ENCODE data around the gene KRT82.

The KRT82 gene

GRCh38 chr12:52391618-52392002 lies 14.5 kb downstream of the KRT82 start:
- TF ChIP-seq, protein P1, sequence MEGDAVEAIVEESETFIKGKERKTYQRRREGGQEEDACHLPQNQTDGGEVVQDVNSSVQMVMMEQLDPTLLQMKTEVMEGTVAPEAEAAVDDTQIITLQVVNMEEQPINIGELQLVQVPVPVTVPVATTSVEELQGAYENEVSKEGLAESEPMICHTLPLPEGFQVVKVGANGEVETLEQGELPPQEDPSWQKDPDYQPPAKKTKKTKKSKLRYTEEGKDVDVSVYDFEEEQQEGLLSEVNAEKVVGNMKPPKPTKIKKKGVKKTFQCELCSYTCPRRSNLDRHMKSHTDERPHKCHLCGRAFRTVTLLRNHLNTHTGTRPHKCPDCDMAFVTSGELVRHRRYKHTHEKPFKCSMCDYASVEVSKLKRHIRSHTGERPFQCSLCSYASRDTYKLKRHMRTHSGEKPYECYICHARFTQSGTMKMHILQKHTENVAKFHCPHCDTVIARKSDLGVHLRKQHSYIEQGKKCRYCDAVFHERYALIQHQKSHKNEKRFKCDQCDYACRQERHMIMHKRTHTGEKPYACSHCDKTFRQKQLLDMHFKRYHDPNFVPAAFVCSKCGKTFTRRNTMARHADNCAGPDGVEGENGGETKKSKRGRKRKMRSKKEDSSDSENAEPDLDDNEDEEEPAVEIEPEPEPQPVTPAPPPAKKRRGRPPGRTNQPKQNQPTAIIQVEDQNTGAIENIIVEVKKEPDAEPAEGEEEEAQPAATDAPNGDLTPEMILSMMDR (IDR thresholded peaks at IDR 0.05; ENCODE audit: extremely low read depth, missing control alignments): no peak
- no peak for DNase-seq (ENCODE audit: low spot score)

DNA sequence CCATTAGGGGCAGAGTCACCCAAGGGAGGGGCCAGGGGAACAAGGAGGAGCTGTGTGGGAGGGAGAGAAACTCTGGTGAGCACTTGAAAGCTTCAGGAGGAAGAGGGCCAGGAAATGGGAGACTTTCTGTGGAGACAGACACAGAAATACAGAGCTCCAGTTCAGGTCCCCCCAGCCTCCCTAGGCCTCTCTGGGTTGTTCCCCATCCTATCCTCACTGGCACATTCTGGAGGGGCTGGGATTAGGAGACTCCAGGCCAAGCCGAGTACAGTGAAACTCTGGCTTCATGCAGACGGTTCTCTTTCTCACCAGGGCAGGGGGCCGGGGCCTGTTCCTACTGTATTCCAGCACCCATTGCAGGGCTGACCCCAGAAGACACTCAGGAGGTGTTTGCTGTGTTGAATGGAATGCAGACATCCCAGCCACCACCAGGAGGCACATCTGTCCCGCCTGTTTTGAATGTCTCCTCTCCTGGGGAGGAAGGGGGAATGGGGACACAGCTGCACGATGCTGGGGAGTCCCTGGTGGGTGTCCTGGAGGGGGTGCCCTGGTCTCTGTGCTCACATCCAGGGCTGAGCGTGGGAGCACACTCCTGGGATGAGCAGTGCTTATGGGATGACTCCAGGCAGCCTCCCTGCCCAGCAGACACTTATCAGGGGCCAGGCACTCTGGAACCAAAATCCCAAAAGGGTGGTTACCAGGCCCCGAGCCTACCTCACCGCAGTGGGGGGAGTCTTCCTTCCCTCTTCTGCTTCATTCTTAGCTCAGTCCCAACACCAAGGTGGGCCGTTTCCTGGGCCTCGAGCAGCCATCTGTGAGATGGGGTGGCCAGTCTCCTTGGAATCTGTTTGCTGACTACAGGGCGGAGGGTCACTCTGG lies 15.2 kb downstream of the KRT82 start:
- no peak for DNase-seq (ENCODE audit: low spot score)
- TF ChIP-seq, protein P1 (IDR thresholded peaks at IDR 0.05; ENCODE audit: extremely low read depth, missing control alignments): peak; percentile 28

DNA sequence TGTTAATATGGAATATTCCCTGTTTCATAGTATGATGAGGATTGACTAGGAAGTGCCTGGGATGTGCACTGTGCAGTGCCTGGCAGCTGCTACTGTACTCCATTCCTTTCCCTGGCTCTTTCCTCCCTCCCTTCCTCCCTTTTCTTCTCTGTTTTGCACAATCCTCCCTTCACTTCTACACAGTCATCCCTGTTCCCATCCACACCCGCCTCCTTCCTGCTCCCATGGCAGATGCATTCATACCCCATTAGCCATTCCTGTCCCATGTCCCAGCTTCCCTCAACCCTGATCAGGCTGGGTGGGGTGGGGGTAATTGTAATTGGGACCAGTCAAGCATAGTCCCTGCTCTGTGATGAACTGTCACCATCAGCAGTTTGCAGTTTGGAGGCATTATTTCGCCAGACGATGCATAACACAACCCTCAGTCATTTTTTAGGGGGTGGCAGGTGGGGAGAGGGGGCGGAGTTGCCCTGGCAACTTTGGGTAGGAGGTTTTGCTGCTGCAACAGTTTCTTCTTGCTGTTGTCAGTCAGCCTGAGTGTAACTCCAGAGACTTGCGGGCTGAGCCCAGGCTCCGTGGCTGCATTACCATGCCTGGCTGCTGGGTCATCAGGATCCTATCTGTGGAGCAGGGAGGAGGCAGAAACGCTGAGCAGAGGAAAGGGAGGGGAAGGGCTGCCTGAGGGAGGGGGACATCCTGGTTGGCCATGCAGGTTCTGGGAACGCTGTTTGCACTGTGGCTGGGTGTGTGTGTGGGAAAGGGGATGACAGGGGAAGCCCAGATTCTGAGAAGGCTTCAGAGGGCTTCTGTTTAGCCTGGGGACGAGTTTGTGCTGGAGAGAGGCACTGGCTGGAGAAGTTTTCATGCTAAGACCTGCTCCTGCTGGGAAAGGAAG lies 16.6 kb downstream of the KRT82 start:
- TF ChIP-seq, protein P1 (IDR thresholded peaks at IDR 0.05; ENCODE audit: extremely low read depth, missing control alignments): no peak
- DNase-seq (ENCODE audit: low spot score): no peak

GRCh38 chr12:52387859-52388258 lies 18.3 kb downstream of the KRT82 start:
- TF ChIP-seq, protein P1 (IDR thresholded peaks at IDR 0.05; ENCODE audit: extremely low read depth, missing control alignments): no peak
- no peak for DNase-seq (ENCODE audit: low spot score)

DNA sequence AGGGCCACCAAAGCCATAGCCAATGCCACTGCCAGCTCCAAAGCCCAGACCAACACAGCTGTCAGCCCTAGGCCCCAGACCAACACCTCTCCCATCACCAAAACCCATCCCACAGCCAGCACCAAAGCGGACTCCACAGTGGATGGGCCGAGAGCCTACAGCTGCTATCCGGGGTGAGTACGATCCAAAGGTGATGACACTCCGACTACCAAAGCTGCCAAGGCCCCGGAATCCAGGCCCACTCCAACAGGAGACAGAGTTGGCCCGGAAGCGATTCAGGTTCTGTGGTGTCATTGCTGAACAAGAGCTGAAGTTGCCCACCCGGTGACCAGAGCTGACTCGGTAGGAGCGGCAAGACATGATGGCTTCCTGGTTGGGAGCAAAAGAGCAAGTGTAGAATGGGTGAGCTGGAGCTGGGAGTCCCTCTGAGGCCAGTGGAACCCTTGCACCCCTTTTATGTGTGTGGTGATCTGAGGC lies 20.9 kb downstream of the KRT82 start, which contains the start of gene KRT84:
Gene KRT84 (minus strand): TSS at position 427 of the 477 bp plus-strand sequence. CDS start 67 bp downstream, at position 360.
- no peak for DNase-seq (ENCODE audit: low spot score)
- TF ChIP-seq, protein P1 (IDR thresholded peaks at IDR 0.05; ENCODE audit: extremely low read depth, missing control alignments): no peak

GRCh38 chr12:52383331-52383730 lies 22.8 kb downstream of the KRT82 start:
- TF ChIP-seq, protein P1 (IDR thresholded peaks at IDR 0.05; ENCODE audit: extremely low read depth, missing control alignments): no peak
- DNase-seq (ENCODE audit: low spot score): no peak
